Fibroblast of lung (primary cell): Measurements from ENCODE around the gene MARCKS. TPM values are rescaled to one million over a fixed set of nuclear protein-coding genes. Genes with fewer than 3 reads are reported as not detected.

Experiments
- DNase-seq, 2 donors: peaks; one replicate each; pipeline versions ENCODE4 v3.0.0 to v3.0.0-alpha.2; 2010; ENCODE audit warnings: low read depth in 2 of 2
- H2AFZ ChIP-seq: 2 replicates; pipeline ENCODE4 v1.5.1; 2012; ENCODE audit warnings: low read length, control low read depth, inconsistent platforms
- H3K27ac ChIP-seq: 2 replicates; pipeline ENCODE4 v1.5.1; 2011; ENCODE audit warnings: low read length, control low read depth; ENCODE audit not compliant: insufficient read depth
- H3K27me3 ChIP-seq: 2 replicates; pipeline ENCODE4 v1.5.1; 2011; ENCODE audit warnings: mild to moderate bottlenecking, low read length; ENCODE audit not compliant: control insufficient read depth, insufficient read depth
- H3K36me3 ChIP-seq: 2 replicates; pipeline ENCODE4 v1.5.1; 2011; ENCODE audit warnings: low read length; ENCODE audit not compliant: control insufficient read depth, insufficient read depth
- H3K4me1 ChIP-seq: 2 replicates; pipeline ENCODE4 v1.5.1; 2011; ENCODE audit warnings: low read length; ENCODE audit not compliant: control insufficient read depth, insufficient read depth; ENCODE audit errors: extremely low read depth
- H3K4me2 ChIP-seq: 2 replicates; pipeline ENCODE4 v1.5.1; 2011; ENCODE audit warnings: low read length, control low read depth; ENCODE audit not compliant: insufficient read depth; ENCODE audit errors: extremely low read depth
- H3K4me3 ChIP-seq, 4 experiments: fragments of 200-600 bp in 1 of 4; sonication (generic) in 1 of 4; replicated peaks in 1 of 4; 2 replicates each; pipeline ENCODE4 v1.5.1; 2011 to 2016; ENCODE audit warnings: low read length in 4 of 4, low read depth in 3 of 4, mild to moderate bottlenecking in 3 of 4, control low read depth in 2 of 4, inconsistent platforms in 1 of 4, mixed read lengths in 1 of 4; ENCODE audit not compliant: insufficient read depth in 1 of 4; ENCODE audit errors: control extremely low read depth in 1 of 4
- H3K79me2 ChIP-seq: 2 replicates; pipeline ENCODE4 v1.5.1; 2012; ENCODE audit warnings: mild to moderate bottlenecking, low read length, inconsistent platforms; ENCODE audit not compliant: control insufficient read depth, insufficient read depth
- H3K9ac ChIP-seq: 2 replicates; pipeline ENCODE4 v1.5.1; 2011; ENCODE audit warnings: mild to moderate bottlenecking, low read length, control low read depth; ENCODE audit not compliant: insufficient read depth
- H3K9me3 ChIP-seq: 2 replicates; pipeline ENCODE4 v1.5.1; 2012; ENCODE audit warnings: low read depth, low read length; ENCODE audit not compliant: control insufficient read depth, insufficient read depth
- H4K20me1 ChIP-seq: 2 replicates; pipeline ENCODE4 v1.5.1; 2011; ENCODE audit warnings: low read length; ENCODE audit not compliant: control insufficient read depth, insufficient read depth; ENCODE audit errors: extremely low read depth
- EZH2 ChIP-seq: IDR thresholded peaks from 2 replicates; pipeline ENCODE4 v1.5.1; 2012; ENCODE audit warnings: low read length, control low read depth, mild to moderate bottlenecking; ENCODE audit errors: missing control alignments
- polyA plus RNA-seq, 2 donors: library from polyadenylated mRNA; depleted of rRNA in 1 of 2; stranded (reverse) in 1 of 2; unstranded in 1 of 2; fragments of >200 nt; gene quantifications; 2 replicates each; pipeline ENCODE4 v1.2.1, GENCODE V29; 2011 to 2012; ENCODE audit warnings: missing spikeins in 1 of 2
- total RNA-seq: library from RNA; depleted of rRNA; stranded (reverse); fragments of >200 nt; gene quantifications from 2 replicates; pipeline ENCODE4 v1.2.1, GENCODE V29; 2014
- TF ChIP-seq, protein P1 (sequence below), 2 donors: IDR thresholded peaks in 1 of 2; conservative IDR thresholded peaks in 1 of 2; 1 replicate in 1 of 2; 2 replicates in 1 of 2; pipeline ENCODE4 v1.5.1; 2011 to 2012; ENCODE audit warnings: low read length in 2 of 2, control low read depth in 1 of 2, inconsistent platforms in 1 of 2, low read depth in 1 of 2, mild to moderate bottlenecking in 1 of 2

The MARCKS gene
- total and polyA plus RNA-seq, 2 donors (not counting 1 experiment from before 2014, with no cell fraction given): 103 to 121 TPM

GRCh38 chr6:113837170-113837569 is 20.0 kb upstream of the MARCKS start:
- Histone ChIP-seq H3K27ac (no peak overlapping the region), H3K9ac (no peak overlapping the region), H4K20me1 (no peaks in the 10 kb centered on the region), H3K9me3 (no peaks in the 10 kb centered on the region), H3K36me3 (no peaks in the 10 kb centered on the region), H3K27me3 (no peaks in the 10 kb centered on the region), H3K4me1 (peaks cover 2% of the 10 kb centered on the region), H3K79me2 (no peaks in the 10 kb centered on the region), H3K4me3 (no peak overlapping the region), H3K4me2 (no peak overlapping the region), H2AFZ (no peak overlapping the region)
- no peak for DNase-seq
- TF ChIP-seq, protein P1, sequence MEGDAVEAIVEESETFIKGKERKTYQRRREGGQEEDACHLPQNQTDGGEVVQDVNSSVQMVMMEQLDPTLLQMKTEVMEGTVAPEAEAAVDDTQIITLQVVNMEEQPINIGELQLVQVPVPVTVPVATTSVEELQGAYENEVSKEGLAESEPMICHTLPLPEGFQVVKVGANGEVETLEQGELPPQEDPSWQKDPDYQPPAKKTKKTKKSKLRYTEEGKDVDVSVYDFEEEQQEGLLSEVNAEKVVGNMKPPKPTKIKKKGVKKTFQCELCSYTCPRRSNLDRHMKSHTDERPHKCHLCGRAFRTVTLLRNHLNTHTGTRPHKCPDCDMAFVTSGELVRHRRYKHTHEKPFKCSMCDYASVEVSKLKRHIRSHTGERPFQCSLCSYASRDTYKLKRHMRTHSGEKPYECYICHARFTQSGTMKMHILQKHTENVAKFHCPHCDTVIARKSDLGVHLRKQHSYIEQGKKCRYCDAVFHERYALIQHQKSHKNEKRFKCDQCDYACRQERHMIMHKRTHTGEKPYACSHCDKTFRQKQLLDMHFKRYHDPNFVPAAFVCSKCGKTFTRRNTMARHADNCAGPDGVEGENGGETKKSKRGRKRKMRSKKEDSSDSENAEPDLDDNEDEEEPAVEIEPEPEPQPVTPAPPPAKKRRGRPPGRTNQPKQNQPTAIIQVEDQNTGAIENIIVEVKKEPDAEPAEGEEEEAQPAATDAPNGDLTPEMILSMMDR (conservative IDR thresholded peaks at IDR 0.05 in 1 of 2, IDR thresholded peaks at IDR 0.05 in 1 of 2; ENCODE audit: low read depth in 1 of 2, low read length in 2 of 2): no peak
- TF ChIP-seq EZH2: no peak

GRCh38 chr6:113842165-113842564 is 15.0 kb upstream of the MARCKS start:
- no peak overlapping the region for H2AFZ ChIP-seq
- H4K20me1 ChIP-seq: no peaks in the 10 kb centered on the region
- H3K4me3 ChIP-seq: no peak overlapping the region
- no peak overlapping the region for H3K9ac ChIP-seq
- no peaks in the 10 kb centered on the region for H3K79me2 ChIP-seq
- TF ChIP-seq EZH2: no peak
- TF ChIP-seq, protein P1 (conservative IDR thresholded peaks at IDR 0.05 in 1 of 2, IDR thresholded peaks at IDR 0.05 in 1 of 2; ENCODE audit: low read depth in 1 of 2, low read length in 2 of 2): no peak
- peak; percentile 19 to 94 for DNase-seq
- H3K27me3 ChIP-seq: no peaks in the 10 kb centered on the region
- H3K27ac ChIP-seq: no peak overlapping the region
- no peak overlapping the region for H3K4me2 ChIP-seq
- H3K36me3 ChIP-seq: no peaks in the 10 kb centered on the region
- H3K9me3 ChIP-seq: no peaks in the 10 kb centered on the region
- H3K4me1 ChIP-seq: no peaks in the 10 kb centered on the region

DNA sequence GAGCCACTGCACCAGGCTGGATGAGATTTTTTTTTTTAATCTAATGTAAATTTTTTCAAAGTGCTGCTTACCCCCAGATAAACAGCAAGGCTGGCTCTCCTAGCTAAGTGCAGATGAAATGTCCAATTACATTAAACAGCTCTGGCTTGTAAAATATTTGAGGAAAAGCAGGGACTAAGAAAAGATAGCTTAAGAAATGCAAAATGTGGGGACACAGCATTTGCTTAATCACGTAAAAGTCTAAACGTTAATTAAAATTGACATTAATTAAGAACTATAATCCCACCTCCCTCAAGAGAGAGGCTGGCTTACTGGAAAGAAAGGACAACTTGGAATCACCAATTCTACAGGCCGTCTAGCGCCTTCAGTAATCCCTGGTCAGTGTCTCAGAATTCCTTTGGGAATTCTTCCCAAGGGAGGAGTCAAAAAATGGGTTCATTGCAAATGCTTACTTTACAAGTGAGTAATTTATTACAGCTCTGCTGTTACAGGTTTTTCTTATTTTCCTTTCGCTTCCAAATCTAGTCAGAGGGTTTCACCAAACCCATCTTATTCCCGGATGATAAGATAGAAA is 13.6 kb upstream of the MARCKS start:
- H3K79me2 ChIP-seq: no peaks in the 10 kb centered on the region
- no peak for DNase-seq
- no peaks in the 10 kb centered on the region for H3K4me1 ChIP-seq
- TF ChIP-seq, protein P1 (conservative IDR thresholded peaks at IDR 0.05 in 1 of 2, IDR thresholded peaks at IDR 0.05 in 1 of 2; ENCODE audit: low read depth in 1 of 2, low read length in 2 of 2): no peak
- no peak for TF ChIP-seq EZH2
- no peak overlapping the region for H3K9ac ChIP-seq
- no peak overlapping the region for H3K4me3 ChIP-seq
- no peak overlapping the region for H2AFZ ChIP-seq
- H4K20me1 ChIP-seq: no peaks in the 10 kb centered on the region
- H3K27me3 ChIP-seq: no peaks in the 10 kb centered on the region
- H3K9me3 ChIP-seq: no peaks in the 10 kb centered on the region
- H3K27ac ChIP-seq: no peak overlapping the region
- no peak overlapping the region for H3K4me2 ChIP-seq
- H3K36me3 ChIP-seq: no peaks in the 10 kb centered on the region
